H1 (cell line): ENCODE measurements around the gene ABHD16A. TPM values are rescaled to one million over a fixed set of nuclear protein-coding genes. Genes with fewer than 3 reads are reported as not detected.

ENCODE experiments used
- CTCF ChIA-PET: fragments of 300-600 bp; sonication (Branson Sonifier 250); formaldehyde crosslinking; loops from one replicate; lab custom pipeline; 2021; ENCODE audit not compliant: partially characterized antibody; lab: Charles Lee
- POLR2A ChIA-PET: fragments of 300-600 bp; sonication (Branson Sonifier 250); formaldehyde crosslinking; loops from one replicate; lab custom pipeline; 2021; ENCODE audit warnings: inconsistent platforms; ENCODE audit not compliant: partially characterized antibody; lab: Charles Lee
- DNase-seq, 2 experiments: peaks; one replicate each; pipeline versions ENCODE4 v3.0.0 to v3.0.0-alpha.2; 2010 to 2022; ENCODE audit warnings: low spot score in 2 of 2, low read depth in 1 of 2, mixed read lengths in 1 of 2
- FAIRE-seq: peaks from 2 replicates; lab custom pipeline; 2011; peaks lifted over from hg19 to GRCh38; lab: Jason Lieb, UNC
- H2AFZ ChIP-seq: 2 replicates; pipeline ENCODE4 v1.8.1; 2012; ENCODE audit warnings: low read length, inconsistent platforms
- H2AK5ac ChIP-seq: 2 replicates; pipeline ENCODE4 v1.6.1; 2013; ENCODE audit warnings: low read depth, low read length
- H2BK120ac ChIP-seq: replicated peaks from 2 replicates; pipeline ENCODE3; 2013; ENCODE audit warnings: low read depth, low read length, inconsistent platforms
- H2BK12ac ChIP-seq: 2 replicates; pipeline ENCODE4 v1.6.1; 2013; ENCODE audit warnings: low read depth, low read length
- H2BK15ac ChIP-seq: 2 replicates; pipeline ENCODE4 v1.6.1; 2013; ENCODE audit warnings: low read length
- H2BK20ac ChIP-seq: 2 replicates; pipeline ENCODE4 v1.6.1; 2013; ENCODE audit warnings: low read length
- H2BK5ac ChIP-seq: 2 replicates; pipeline ENCODE4 v1.6.1; 2013; ENCODE audit warnings: low read depth, low read length
- H3K14ac ChIP-seq: 2 replicates; pipeline ENCODE4 v1.6.1; 2013; ENCODE audit warnings: inconsistent platforms; ENCODE audit not compliant: insufficient read length
- H3K18ac ChIP-seq: 2 replicates; pipeline ENCODE4 v1.6.1; 2013; ENCODE audit warnings: low read length; ENCODE audit errors: extremely low read depth
- H3K23ac ChIP-seq: 2 replicates; pipeline ENCODE4 v1.6.1; 2013; ENCODE audit warnings: inconsistent platforms; ENCODE audit not compliant: insufficient read length
- H3K23me2 ChIP-seq: 2 replicates; pipeline ENCODE4 v1.6.1; 2013; ENCODE audit warnings: low read depth, low read length
- H3K27ac ChIP-seq: 2 replicates; pipeline ENCODE4 v1.6.1; 2011; ENCODE audit warnings: low read depth, low read length, inconsistent platforms
- H3K27me3 ChIP-seq, 4 experiments: replicated peaks in 1 of 4; 1 replicate in 1 of 4; 2 replicates in 3 of 4; pipeline versions ENCODE4 v1.6.1 to v1.8.1; 2011 to 2013; ENCODE audit warnings: low read length in 3 of 4, mild to moderate bottlenecking in 3 of 4, inconsistent platforms in 2 of 4, mixed read lengths in 2 of 4, moderate library complexity in 1 of 4; ENCODE audit not compliant: control insufficient read depth in 3 of 4, insufficient read depth in 3 of 4; ENCODE audit errors: extremely low read depth in 1 of 4
- H3K36me3 ChIP-seq, 4 experiments: 2 replicates each; pipeline versions ENCODE4 v1.6.1 to v1.8.1; 2011 to 2013; ENCODE audit warnings: mild to moderate bottlenecking in 4 of 4, low read length in 3 of 4, moderate library complexity in 2 of 4, control low read depth in 1 of 4, inconsistent platforms in 1 of 4; ENCODE audit not compliant: insufficient read depth in 4 of 4, control insufficient read depth in 2 of 4
- H3K4ac ChIP-seq: replicated peaks from 2 replicates; pipeline ENCODE3; 2013; ENCODE audit warnings: low read length, low read depth, mixed read lengths, inconsistent platforms; ENCODE audit not compliant: insufficient read length
- H3K4me1 ChIP-seq, 4 experiments: replicated peaks in 1 of 4; 1 replicate in 1 of 4; 2 replicates in 3 of 4; pipeline versions ENCODE4 v1.6.1 to v1.8.1; 2011 to 2013; ENCODE audit warnings: low read length in 3 of 4, inconsistent platforms in 2 of 4, mixed read lengths in 1 of 4; ENCODE audit not compliant: insufficient read depth in 4 of 4, control insufficient read depth in 3 of 4
- H3K4me2 ChIP-seq, 2 experiments: 2 replicates each; pipeline versions ENCODE4 v1.6.1 to v1.8.1; 2011 to 2013; ENCODE audit warnings: low read depth in 2 of 2, low read length in 2 of 2, control low read depth in 1 of 2, inconsistent platforms in 1 of 2, mild to moderate bottlenecking in 1 of 2; ENCODE audit not compliant: insufficient read depth in 1 of 2
- H3K4me3 ChIP-seq, 4 experiments: fragments of 200-600, 300-600 bp in 1 of 4; sonication (generic), shearing (Covaris generic), sonication (Bioruptor Twin) in 1 of 4; 2 replicates each; pipeline versions ENCODE4 v1.5.1 to v1.8.1; 2011 to 2016; ENCODE audit warnings: low read length in 4 of 4, low read depth in 3 of 4, control low read depth in 2 of 4, inconsistent platforms in 2 of 4, mild to moderate bottlenecking in 2 of 4, mixed read lengths in 1 of 4, moderate library complexity in 1 of 4; ENCODE audit not compliant: insufficient read depth in 2 of 4; ENCODE audit errors: extremely low read depth in 1 of 4
- H3K56ac ChIP-seq: replicated peaks from 2 replicates; pipeline ENCODE3; 2013; ENCODE audit warnings: low read depth, mild to moderate bottlenecking, mixed read lengths, low read length, inconsistent platforms; ENCODE audit not compliant: insufficient read length
- H3K79me1 ChIP-seq: 2 replicates; pipeline ENCODE4 v1.6.1; 2013; ENCODE audit warnings: low read depth, low read length, control low read depth
- H3K79me2 ChIP-seq, 2 experiments: 2 replicates each; pipeline versions ENCODE4 v1.6.1 to v1.8.1; 2012 to 2013; ENCODE audit warnings: low read length in 2 of 2, mild to moderate bottlenecking in 2 of 2, inconsistent platforms in 1 of 2; ENCODE audit not compliant: insufficient read depth in 2 of 2, control insufficient read depth in 1 of 2
- H3K9ac ChIP-seq, 4 experiments: replicated peaks in 1 of 4; 1 replicate in 1 of 4; 2 replicates in 3 of 4; pipeline versions ENCODE4 v1.6.1 to v1.8.1; 2011 to 2013; ENCODE audit warnings: low read depth in 3 of 4, low read length in 3 of 4, control low read depth in 2 of 4, mild to moderate bottlenecking in 2 of 4, moderate library complexity in 2 of 4, inconsistent platforms in 1 of 4; ENCODE audit errors: extremely low read depth in 1 of 4
- H3K9me3 ChIP-seq, 2 experiments: 2 replicates each; pipeline versions ENCODE4 v1.6.1 to v1.8.1; 2012 to 2013; ENCODE audit warnings: mild to moderate bottlenecking in 2 of 2, moderate library complexity in 2 of 2, control low read depth in 1 of 2, inconsistent platforms in 1 of 2, low read depth in 1 of 2, low read length in 1 of 2, mixed read lengths in 1 of 2; ENCODE audit not compliant: insufficient read depth in 2 of 2
- H4K20me1 ChIP-seq, 2 experiments: replicated peaks in 1 of 2; 2 replicates each; pipeline versions ENCODE3 to v1.8.1; 2011 to 2013; ENCODE audit warnings: inconsistent platforms in 2 of 2, low read length in 2 of 2, mild to moderate bottlenecking in 1 of 2; ENCODE audit not compliant: insufficient read depth in 2 of 2, control insufficient read depth in 1 of 2
- H4K5ac ChIP-seq: 2 replicates; pipeline ENCODE4 v1.6.1; 2013; ENCODE audit warnings: low read length, low read depth, mixed read lengths, inconsistent platforms; ENCODE audit not compliant: insufficient read length
- H4K8ac ChIP-seq: 2 replicates; pipeline ENCODE4 v1.8.0; 2013; ENCODE audit warnings: mild to moderate bottlenecking, moderate library complexity, low read length, inconsistent platforms; ENCODE audit not compliant: insufficient read depth; ENCODE audit errors: extremely low read depth
- H4K91ac ChIP-seq: replicated peaks from 2 replicates; pipeline ENCODE3; 2013; ENCODE audit warnings: low read length, mixed read lengths, inconsistent platforms; ENCODE audit not compliant: insufficient read length
- CHD2 ChIP-seq: IDR thresholded peaks from 2 replicates; pipeline ENCODE4 v1.6.1; 2012; ENCODE audit warnings: low read length, improper control_type of control experiment
- EZH2 ChIP-seq: fragments of 200-600 bp; sonication (generic); IDR thresholded peaks from 2 replicates; pipeline ENCODE4 v1.7.1; 2012; ENCODE audit warnings: low read depth, mild to moderate bottlenecking, moderate library complexity, low read length, inconsistent platforms; ENCODE audit not compliant: severe bottlenecking
- HDAC6 ChIP-seq: IDR thresholded peaks from one replicate; pipeline ENCODE4 v1.7.1; 2012; ENCODE audit warnings: low read depth, mild to moderate bottlenecking, inconsistent platforms, low read length, moderate library complexity
- JUN ChIP-seq: IDR thresholded peaks from 2 replicates; pipeline ENCODE4 v1.6.1; 2011; ENCODE audit warnings: low read depth, mild to moderate bottlenecking, improper control_type of control experiment, low read length
- KDM4A ChIP-seq: IDR thresholded peaks from one replicate; pipeline ENCODE4 v1.7.1; 2012; ENCODE audit warnings: low read depth, mild to moderate bottlenecking, moderate library complexity, low read length, inconsistent platforms; ENCODE audit not compliant: severe bottlenecking
- POU5F1 ChIP-seq: IDR thresholded peaks from 2 replicates; pipeline ENCODE4 v1.6.1; 2011; ENCODE audit warnings: low read depth, mild to moderate bottlenecking, low read length, moderate library complexity
- RFX5 ChIP-seq: IDR thresholded peaks from 2 replicates; pipeline ENCODE4 v1.6.1; 2011; ENCODE audit warnings: low read depth, low read length, improper control_type of control experiment, borderline replicate concordance
- SAP30 ChIP-seq: fragments of 300-600 bp; sonication (generic); IDR thresholded peaks from 2 replicates; pipeline ENCODE4 v1.7.1; 2012; ENCODE audit warnings: low read length, moderate library complexity, mild to moderate bottlenecking, inconsistent platforms; ENCODE audit not compliant: insufficient read depth, insufficient replicate concordance
- SIRT6 ChIP-seq: IDR thresholded peaks from one replicate; pipeline ENCODE4 v1.7.1; 2012; ENCODE audit warnings: low read length, inconsistent platforms
- SP2 ChIP-seq: IDR thresholded peaks from 2 replicates; pipeline ENCODE4 v1.6.1; 2012; ENCODE audit warnings: mild to moderate bottlenecking, low read length, inconsistent platforms
- TEAD4 ChIP-seq: IDR thresholded peaks from 2 replicates; pipeline ENCODE4 v1.6.1; 2012; ENCODE audit warnings: low read depth, low read length, inconsistent platforms, mixed read lengths
- WGBS, 2 experiments: shearing (Covaris generic) in 1 of 2; methylation state at CpG; one replicate each; pipeline versions ENCODE4 v1.1.6 to v1.1.7; 2013 to 2015; ENCODE audit warnings: low lambda C conversion rate in 2 of 2, mixed read lengths in 2 of 2, inconsistent platforms in 1 of 2, low coverage in 1 of 2, missing lambda C conversion rate in 1 of 2; ENCODE audit not compliant: insufficient replicate concordance in 2 of 2, insufficient coverage in 1 of 2, insufficient read length in 1 of 2; ENCODE audit errors: extremely low coverage in 1 of 2, missing lambda C conversion rate in 1 of 2; 5-methylcytosine and 5-hydroxymethylcytosine counted together
- polyA plus RNA-seq, 7 experiments: library from polyadenylated mRNA; depleted of rRNA in 3 of 7; stranded (reverse) in 5 of 7; unstranded in 2 of 7; fragments of >200 nt in 5 of 7; fragments of 200-250 nt in 2 of 7; gene quantifications; 1 replicate in 5 of 7; 2 replicates in 1 of 7; 4 replicates in 1 of 7; pipeline versions ENCODE4 v1.2.1 to v1.2.3, GENCODE V29; 2011 to 2013; ENCODE audit warnings: missing spikeins in 2 of 7, mixed read lengths in 2 of 7
- total RNA-seq: library from RNA; stranded (reverse); fragmentation: NEBNext Ultra II Directional; extraction: Animal tissue kit (Norgen Biotek cat#: 25700); gene quantifications from 2 replicates; pipeline ENCODE4 v1.2.1, GENCODE V29; 2021
- TF ChIP-seq, protein P1 (sequence below): IDR thresholded peaks from 2 replicates; pipeline ENCODE4 v1.6.1; 2011; ENCODE audit warnings: low read depth, mild to moderate bottlenecking, low read length; ENCODE audit not compliant: insufficient read depth
- TF ChIP-seq, protein P2 (sequence below): IDR thresholded peaks from 2 replicates; pipeline ENCODE4 v1.6.1; 2012; ENCODE audit warnings: inconsistent platforms

Gene ABHD16A
- total and polyA plus RNA-seq, 2 of the 8 experiments (the other 6 are each of a cell fraction or from before 2014, with no cell fraction given), result 32.9 to 40.2 TPM

DNA sequence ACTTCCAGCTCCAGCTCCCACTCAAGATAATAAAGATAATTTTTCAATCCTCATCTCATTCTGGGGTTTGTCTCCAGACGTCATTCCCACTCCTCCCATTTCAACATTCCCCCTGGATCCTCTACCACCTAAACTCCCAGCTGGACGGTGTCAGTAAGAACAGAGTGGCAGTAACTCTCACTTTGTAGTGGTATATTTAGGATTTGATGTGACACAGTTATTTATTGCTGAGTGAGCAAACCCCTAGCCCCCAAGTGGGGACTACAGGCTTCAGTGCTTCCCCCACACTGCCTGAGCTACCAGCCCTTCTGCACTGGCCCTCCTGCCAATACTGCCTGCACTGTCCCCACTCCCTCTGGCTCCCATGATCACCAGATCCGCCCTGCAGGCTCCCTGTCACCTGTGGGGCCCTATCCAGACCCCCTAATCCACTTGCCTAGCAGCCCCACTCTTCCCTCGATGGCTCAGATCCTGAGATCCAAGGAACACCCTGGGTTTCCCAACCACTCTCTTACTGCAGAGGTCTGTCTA, 44.9 kb downstream of the ABHD16A start:
- Histone ChIP-seq H3K9me3 (no peaks in the 10 kb centered on the region), H4K20me1 (peaks cover 0 to 3% of the 10 kb centered on the region in 2 experiments), H3K4ac (no peak overlapping the region), H2BK5ac (no peak overlapping the region), H3K9ac (no peak overlapping the region), H2AFZ (no peak overlapping the region), H2AK5ac (no peak overlapping the region), H3K23ac (no peak overlapping the region), H3K79me2 (peaks cover 0 to 26% of the 10 kb centered on the region in 2 experiments; a peak in 2 of 4 replicates), H4K91ac (no peak overlapping the region), H3K14ac (no peak overlapping the region), H2BK12ac (no peak overlapping the region), H3K36me3 (peaks cover 4 to 13% (median 9%) of the 10 kb centered on the region in 4 experiments; a peak in 6 of 8 replicates), H3K4me2 (no peak overlapping the region; a peak in 1 of 4 replicates), H3K56ac (no peak overlapping the region), H3K18ac (no peak overlapping the region), H3K4me1 (peaks cover 0 to 7% (median 2%) of the 10 kb centered on the region in 4 experiments; a peak in 3 of 7 replicates), H3K79me1 (peaks cover 9% of the 10 kb centered on the region), H2BK120ac (no peak overlapping the region), H3K23me2 (peaks cover 4% of the 10 kb centered on the region; the same call in 1 of the 2 replicates), H2BK15ac (no peak overlapping the region), H2BK20ac (no peak overlapping the region), H3K4me3 (no peak overlapping the region), H3K27me3 (no peaks in the 10 kb centered on the region), H3K27ac (no peak overlapping the region), H4K5ac (no peak overlapping the region), H4K8ac (no peak overlapping the region)
- WGBS, 2 experiments, result 67% methylated on average over 4 of the region's 4 CpGs; no CpG with 5 or more reads in 1 of the 2 experiments
- no peak for DNase-seq
- FAIRE-seq, result no peak
- CTCF ChIA-PET, result interaction anchor here (1.0 to 3.2 kb wide), 3 partner anchors 108 to 115 kb away, joined by 6 to 9 read pairs (median 7); no protein-coding TSS in a partner anchor
- POLR2A ChIA-PET, result interaction anchor here (1.5 to 25.5 kb wide), 5 partner anchors 6 to 116 kb away, joined by 6 to 883 read pairs (median 52); partner anchors contain the start of genes AIF1, ATP6V1G2, C6orf47 and CSNK2B
- TF ChIP-seq JUN, result no peak
- no peak for TF ChIP-seq SAP30
- TF ChIP-seq HDAC6, result no peak
- TF ChIP-seq, protein P1, sequence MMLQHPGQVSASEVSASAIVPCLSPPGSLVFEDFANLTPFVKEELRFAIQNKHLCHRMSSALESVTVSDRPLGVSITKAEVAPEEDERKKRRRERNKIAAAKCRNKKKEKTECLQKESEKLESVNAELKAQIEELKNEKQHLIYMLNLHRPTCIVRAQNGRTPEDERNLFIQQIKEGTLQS, result no peak
- TF ChIP-seq RFX5, result no peak
- no peak for TF ChIP-seq TEAD4
- no peak for TF ChIP-seq SP2
- TF ChIP-seq KDM4A, result no peak
- TF ChIP-seq EZH2, result no peak
- no peak for TF ChIP-seq POU5F1
- TF ChIP-seq SIRT6, result no peak
- TF ChIP-seq, protein P2, sequence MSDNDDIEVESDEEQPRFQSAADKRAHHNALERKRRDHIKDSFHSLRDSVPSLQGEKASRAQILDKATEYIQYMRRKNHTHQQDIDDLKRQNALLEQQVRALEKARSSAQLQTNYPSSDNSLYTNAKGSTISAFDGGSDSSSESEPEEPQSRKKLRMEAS, result no peak
- TF ChIP-seq CHD2, result no peak
